Ovary (tissue), 9 donors: Measurements from ENCODE around the gene GRK4. TPM values are rescaled to one million over a fixed set of nuclear protein-coding genes. Genes with fewer than 3 reads are reported as not detected.

Source experiments
- DNase-seq, 5 donors: peaks; one replicate each; pipeline ENCODE4 v3.0.0-alpha.2; 2019 to 2020
- H3K27ac ChIP-seq, 2 donors: fragments of 200-600 bp; one replicate each; pipeline versions ENCODE4 v1.5.1 to v1.8.0; 2019 to 2022
- H3K27me3 ChIP-seq: fragments of 200-600 bp; one replicate; pipeline ENCODE4 v1.8.0; 2022
- H3K36me3 ChIP-seq: fragments of 200-600 bp; sonication (generic); one replicate; pipeline ENCODE4 v1.5.1; 2019
- H3K4me1 ChIP-seq: one replicate; pipeline ENCODE4 v1.8.1; 2013; ENCODE audit warnings: mild to moderate bottlenecking, moderate library complexity; ENCODE audit not compliant: insufficient read depth
- H3K4me3 ChIP-seq: fragments of 200-600 bp; sonication (generic); one replicate; pipeline ENCODE4 v1.5.1; 2017
- H3K9me3 ChIP-seq, 2 donors: fragments of 200-600 bp in 1 of 2; sonication (generic) in 1 of 2; one replicate each; pipeline versions ENCODE4 v1.5.1 to v1.8.1; 2013 to 2019; ENCODE audit warnings: mild to moderate bottlenecking in 1 of 2, moderate library complexity in 1 of 2
- CTCF ChIP-seq, 3 donors: fragments of 450-650 bp in 2 of 3; fragments of 200-600 bp in 1 of 3; IDR thresholded peaks; one replicate each; pipeline versions ENCODE4 v1.5.1 to v1.8.0; 2016 to 2022; ENCODE audit warnings: antibody characterized with exemption in 3 of 3, mild to moderate bottlenecking in 1 of 3
- EP300 ChIP-seq: sonication (generic); formaldehyde crosslinking; IDR thresholded peaks from one replicate; pipeline ENCODE4 v1.6.1; 2017; ENCODE audit warnings: antibody characterized with exemption
- POLR2A ChIP-seq: fragments of 450-650 bp; IDR thresholded peaks from one replicate; pipeline ENCODE4 v1.6.1; 2017; ENCODE audit warnings: antibody characterized with exemption, mild to moderate bottlenecking, moderate library complexity
- WGBS, 3 donors: extraction: QIAGEN DNeasy Blood & Tissue Kit in 1 of 3; methylation state at CpG; one replicate each; pipeline versions ENCODE4 v1.1.5 to v1.1.7; 2013 to 2017; 5-methylcytosine and 5-hydroxymethylcytosine counted together
- intact Hi-C, 4 donors: fragments of 100-400 bp; cut with DNase I; formaldehyde crosslinking; loops; one replicate each; pipeline versions ENCODE4 v1.11.0 to v1.15.1; 2022 to 2023
- polyA plus RNA-seq, 2 donors: library from polyadenylated mRNA; stranded (reverse); fragments of 200-250 nt in 1 of 2; fragments of 350-450 nt in 1 of 2; fragmentation: Illumina TruSeq in 1 of 2; extraction: RNeasy Lipid Tissue Mini Kit (QIAGEN cat#74804) in 1 of 2; gene quantifications; one replicate each; pipeline ENCODE4 v1.2.3, GENCODE V29; 2013 to 2014
- total RNA-seq, 7 donors: library from RNA; depleted of rRNA in 2 of 7; stranded (reverse); fragments of >200 nt in 2 of 7; fragmentation: NEBNext Ultra II Directional in 3 of 7; extraction: Animal tissue kit (Norgen Biotek cat#: 25700) in 3 of 7; gene quantifications; one replicate each; pipeline versions ENCODE4 v1.1.0 to v1.2.4, GENCODE V29; 2016 to 2023
- donor health status: DM: no; HTN: no; CAD: no; lungs with moderate emphysema.
- donor health status: DM: no; HTN: no; CAD: no.
- donor health status: Bipolar disorder and iron deficiency.
- donor health status: DM: yes; HTN: yes; CAD: no.
- donor health status: DM: no; HTN: no; CAD: no.
- donor health status: DM: yes; HTN: yes; CAD: no.

GRK4 gene
- total and polyA plus RNA-seq, 9 donors = 3.3 to 17.6 (median 6.9) TPM

DNA sequence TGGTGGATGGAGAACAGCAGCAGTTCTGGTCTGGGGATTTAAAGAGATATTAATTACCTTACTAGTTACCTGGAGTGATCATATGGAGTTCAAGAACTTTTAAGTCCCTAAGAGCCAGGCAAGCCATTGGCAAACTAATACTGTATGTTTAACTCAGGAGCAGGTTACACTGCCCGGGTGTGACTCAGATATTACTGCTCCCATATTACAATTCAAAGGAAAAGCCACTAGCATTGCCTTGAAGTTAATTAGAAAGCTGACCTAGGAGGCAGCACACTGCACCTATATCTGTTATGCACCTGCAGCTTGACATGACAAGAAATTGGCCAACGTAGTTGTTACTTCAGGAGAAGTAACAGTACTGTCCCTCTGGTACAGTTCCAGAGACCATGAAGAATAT is 47.2 kb downstream of the GRK4 start:
- DNase-seq = no peak
- TF ChIP-seq POLR2A (no peak), EP300 (no peak), CTCF (IDR thresholded peaks at IDR 0.05) (no peak)
- Histone ChIP-seq H3K36me3 (no peaks in the 10 kb centered on the region), H3K27ac (no peak overlapping the region), H3K9me3 (no peaks in the 10 kb centered on the region), H3K27me3 (no peaks in the 10 kb centered on the region), H3K4me1 (no peaks in the 10 kb centered on the region), H3K4me3 (no peak overlapping the region)
- intact Hi-C loops = no loop called here
- WGBS, 3 donors = 88 to 95% (median 93%) methylated on average over 2 of the region's 2 CpGs

DNA sequence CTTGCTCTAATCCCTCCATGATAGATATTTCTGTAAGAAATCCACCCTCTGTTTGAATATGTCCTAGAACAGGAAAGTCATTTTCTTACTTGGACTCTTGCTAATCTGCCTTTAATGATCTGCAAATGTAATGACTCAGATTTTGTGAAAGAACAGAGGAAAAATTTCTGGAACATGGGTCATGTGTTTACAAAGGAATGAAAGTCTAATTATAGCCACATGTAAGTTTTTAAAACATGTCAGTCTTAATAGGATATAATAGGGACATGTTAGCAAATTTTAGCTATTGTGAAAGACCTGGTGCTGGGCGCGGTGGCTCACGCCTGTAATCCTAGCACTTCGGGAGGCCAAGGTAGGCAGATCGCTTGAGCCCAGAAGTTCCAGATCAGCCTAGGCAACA is 47.6 kb downstream of the GRK4 start:
- Histone ChIP-seq H3K4me3 (no peak overlapping the region), H3K36me3 (no peaks in the 10 kb centered on the region), H3K27ac (no peak overlapping the region), H3K27me3 (no peaks in the 10 kb centered on the region), H3K9me3 (no peaks in the 10 kb centered on the region), H3K4me1 (no peaks in the 10 kb centered on the region)
- TF ChIP-seq POLR2A (no peak), EP300 (no peak), CTCF (IDR thresholded peaks at IDR 0.05) (no peak)
- intact Hi-C loops = no loop called here
- 91 to 97% (median 91%) methylated on average over 5 of the region's 5 CpGs for WGBS, 3 donors
- no peak for DNase-seq

DNA sequence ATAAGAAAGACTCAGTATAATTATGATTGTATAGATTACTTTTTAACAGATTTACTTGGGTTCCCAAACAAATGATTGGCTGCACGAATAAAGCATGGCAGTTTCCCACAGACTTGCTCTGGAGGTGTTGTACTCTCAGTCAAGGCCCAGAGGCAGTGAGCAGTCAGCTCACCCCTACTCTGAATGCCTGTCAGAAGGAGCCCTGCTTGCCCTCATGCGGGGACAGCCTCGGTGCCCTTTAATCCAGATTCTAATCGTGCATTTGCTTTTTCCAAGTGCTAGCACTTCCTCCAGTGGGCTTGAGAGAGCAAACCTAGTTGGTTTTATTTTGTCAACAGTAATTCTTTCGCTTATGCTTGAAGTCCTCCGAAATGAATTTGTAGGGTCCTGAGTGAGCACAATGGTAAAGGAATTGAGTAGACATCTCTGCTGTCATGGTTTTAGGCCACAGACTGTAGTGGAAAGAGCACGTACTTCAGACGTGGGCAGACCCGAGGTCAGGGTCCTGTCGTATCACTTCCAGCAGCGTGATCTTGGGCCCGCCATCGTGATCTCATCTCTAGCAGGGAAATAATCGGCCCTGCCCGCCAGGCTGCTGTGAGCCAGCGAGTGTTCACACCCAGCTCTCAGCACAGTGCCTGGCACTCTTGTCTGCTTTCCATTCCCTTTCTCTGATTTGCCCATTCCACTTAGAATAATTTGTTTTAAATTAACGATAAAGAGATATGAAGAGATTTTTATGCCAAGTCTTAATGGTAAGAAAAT is 48.3 kb downstream of the GRK4 start:
- TF ChIP-seq CTCF (IDR thresholded peaks at IDR 0.05) (no peak), POLR2A (no peak), EP300 (no peak)
- DNase-seq = no peak
- Histone ChIP-seq H3K27ac (no peak overlapping the region), H3K4me1 (no peaks in the 10 kb centered on the region), H3K4me3 (no peak overlapping the region), H3K36me3 (no peaks in the 10 kb centered on the region), H3K9me3 (no peaks in the 10 kb centered on the region), H3K27me3 (no peaks in the 10 kb centered on the region)
- 87 to 92% (median 89%) methylated on average over 17 of the region's 17 CpGs for WGBS, 3 donors
- intact Hi-C loops = no loop called here

DNA sequence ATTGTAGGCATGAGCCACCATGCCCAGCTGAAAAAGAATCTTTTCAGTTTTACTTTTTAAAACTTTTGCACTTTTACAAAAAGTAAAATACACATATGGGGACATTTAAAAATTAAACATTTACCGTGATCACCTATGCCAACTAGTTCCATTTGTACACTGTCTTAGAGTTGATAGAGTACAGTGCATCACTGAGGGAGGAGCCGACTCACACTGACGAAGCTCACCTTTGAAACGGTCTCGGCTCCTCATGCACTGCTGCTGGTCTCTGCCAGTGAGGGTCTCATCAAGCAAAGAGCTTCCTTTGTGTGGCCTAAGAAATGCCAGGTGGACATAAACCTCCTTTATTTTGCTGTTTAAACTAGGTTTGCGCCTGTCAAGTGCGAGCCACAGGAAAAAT is 50.0 kb downstream of the GRK4 start:
- Histone ChIP-seq H3K27ac (no peak overlapping the region), H3K4me3 (no peak overlapping the region), H3K36me3 (no peaks in the 10 kb centered on the region), H3K4me1 (no peaks in the 10 kb centered on the region), H3K9me3 (no peaks in the 10 kb centered on the region), H3K27me3 (no peaks in the 10 kb centered on the region)
- 88 to 91% (median 91%) methylated on average over 7 of the region's 7 CpGs for WGBS, 3 donors
- intact Hi-C loops = no loop called here
- TF ChIP-seq EP300 (no peak), POLR2A (no peak), CTCF (IDR thresholded peaks at IDR 0.05) (no peak)
- no peak for DNase-seq
